ENCODE results near the gene PPM1L. TPM values are rescaled to one million over a fixed set of nuclear protein-coding genes. Genes with fewer than 3 reads are reported as not detected.

The PPM1L gene
- total RNA-seq, 4 donors from 2014 or later = 3.2 to 27.9 (median 16.4) TPM

DNA sequence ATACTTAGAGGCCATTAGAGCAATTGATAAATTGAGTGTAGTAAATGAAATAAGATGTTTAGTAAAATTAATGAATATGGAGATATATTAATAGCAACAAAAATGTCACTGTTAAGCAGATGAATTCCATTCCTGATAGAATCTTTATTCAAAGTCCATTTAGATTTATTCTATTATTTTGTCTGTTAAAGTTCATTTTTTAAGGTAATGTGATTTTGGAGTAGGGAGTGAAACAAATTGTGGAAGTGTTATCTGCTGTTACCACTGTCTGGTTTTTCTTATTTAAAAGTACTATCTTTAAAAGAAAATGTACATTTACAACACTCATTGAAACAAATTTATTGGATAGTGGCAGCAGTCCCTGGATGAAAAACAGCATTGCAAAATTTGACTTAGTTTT is 70.4 kb downstream of the PPM1L start:
- intact Hi-C loops (cut with DNase I; ENCODE audit: low total_unique reads) = no loop called here
- Histone ChIP-seq H3K27ac (no peak overlapping the region), H3K36me3 (no peaks in the 10 kb centered on the region), H3K27me3 (no peaks in the 10 kb centered on the region), H3K4me1 (no peaks in the 10 kb centered on the region), H3K9me3 (no peaks in the 10 kb centered on the region), H3K4me3 (no peak overlapping the region)
- TF ChIP-seq POLR2A (IDR thresholded peaks at IDR 0.05) = no peak
- TF ChIP-seq, protein P1, sequence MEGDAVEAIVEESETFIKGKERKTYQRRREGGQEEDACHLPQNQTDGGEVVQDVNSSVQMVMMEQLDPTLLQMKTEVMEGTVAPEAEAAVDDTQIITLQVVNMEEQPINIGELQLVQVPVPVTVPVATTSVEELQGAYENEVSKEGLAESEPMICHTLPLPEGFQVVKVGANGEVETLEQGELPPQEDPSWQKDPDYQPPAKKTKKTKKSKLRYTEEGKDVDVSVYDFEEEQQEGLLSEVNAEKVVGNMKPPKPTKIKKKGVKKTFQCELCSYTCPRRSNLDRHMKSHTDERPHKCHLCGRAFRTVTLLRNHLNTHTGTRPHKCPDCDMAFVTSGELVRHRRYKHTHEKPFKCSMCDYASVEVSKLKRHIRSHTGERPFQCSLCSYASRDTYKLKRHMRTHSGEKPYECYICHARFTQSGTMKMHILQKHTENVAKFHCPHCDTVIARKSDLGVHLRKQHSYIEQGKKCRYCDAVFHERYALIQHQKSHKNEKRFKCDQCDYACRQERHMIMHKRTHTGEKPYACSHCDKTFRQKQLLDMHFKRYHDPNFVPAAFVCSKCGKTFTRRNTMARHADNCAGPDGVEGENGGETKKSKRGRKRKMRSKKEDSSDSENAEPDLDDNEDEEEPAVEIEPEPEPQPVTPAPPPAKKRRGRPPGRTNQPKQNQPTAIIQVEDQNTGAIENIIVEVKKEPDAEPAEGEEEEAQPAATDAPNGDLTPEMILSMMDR (IDR thresholded peaks at IDR 0.05) = no peak
- DNase-seq = no peak

DNA sequence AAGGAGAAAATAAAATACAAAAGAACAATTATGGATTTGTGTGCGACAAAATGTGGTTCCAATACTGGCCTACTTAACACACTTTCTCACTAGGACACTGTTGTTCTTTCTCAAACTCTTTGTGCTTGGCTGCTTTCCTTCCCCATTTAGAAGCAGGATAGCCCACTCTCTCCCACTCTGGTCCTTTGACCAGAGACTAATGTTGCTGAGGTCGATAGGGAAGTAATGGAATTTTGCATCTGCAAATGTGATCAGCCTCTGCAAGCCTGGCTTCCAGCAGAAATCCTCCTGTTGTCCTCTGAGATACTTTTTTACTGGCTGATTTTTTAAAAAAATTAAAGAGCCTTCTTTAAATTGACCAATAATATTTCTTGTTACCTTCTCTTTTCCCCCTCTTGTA is 71.0 kb downstream of the PPM1L start:
- TF ChIP-seq, protein P1 (IDR thresholded peaks at IDR 0.05) = no peak
- no peak for TF ChIP-seq POLR2A (IDR thresholded peaks at IDR 0.05)
- Histone ChIP-seq H3K4me3 (no peak overlapping the region), H3K36me3 (no peaks in the 10 kb centered on the region), H3K27me3 (no peaks in the 10 kb centered on the region), H3K9me3 (no peaks in the 10 kb centered on the region), H3K27ac (no peak overlapping the region), H3K4me1 (no peaks in the 10 kb centered on the region)
- intact Hi-C loops (cut with DNase I; ENCODE audit: low total_unique reads) = no loop called here
- DNase-seq = no peak

DNA sequence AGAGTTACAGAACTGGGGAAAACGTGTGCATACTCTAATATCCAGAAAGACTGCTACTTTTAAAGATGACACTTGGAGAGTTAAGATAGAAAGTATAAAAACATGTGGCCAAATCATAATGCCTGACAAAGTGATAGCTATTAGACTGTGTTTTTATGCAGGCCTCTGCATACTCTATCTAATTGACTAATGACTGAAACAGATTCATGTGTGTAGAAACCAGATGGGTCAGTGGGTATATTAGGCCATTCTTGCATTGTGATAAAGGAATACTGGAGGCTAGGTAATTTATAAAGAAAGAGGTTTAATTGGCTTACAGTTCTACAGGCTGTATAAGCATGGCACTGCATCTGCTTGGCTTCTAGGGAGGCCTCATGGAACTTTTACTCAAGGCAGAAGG is 71.5 kb downstream of the PPM1L start:
- no peak for TF ChIP-seq POLR2A (IDR thresholded peaks at IDR 0.05)
- TF ChIP-seq, protein P1 (IDR thresholded peaks at IDR 0.05) = no peak
- intact Hi-C loops (cut with DNase I; ENCODE audit: low total_unique reads) = no loop called here
- Histone ChIP-seq H3K4me1 (no peaks in the 10 kb centered on the region), H3K36me3 (no peaks in the 10 kb centered on the region), H3K4me3 (no peak overlapping the region), H3K27me3 (no peaks in the 10 kb centered on the region), H3K27ac (no peak overlapping the region), H3K9me3 (no peaks in the 10 kb centered on the region)
- DNase-seq = no peak

DNA sequence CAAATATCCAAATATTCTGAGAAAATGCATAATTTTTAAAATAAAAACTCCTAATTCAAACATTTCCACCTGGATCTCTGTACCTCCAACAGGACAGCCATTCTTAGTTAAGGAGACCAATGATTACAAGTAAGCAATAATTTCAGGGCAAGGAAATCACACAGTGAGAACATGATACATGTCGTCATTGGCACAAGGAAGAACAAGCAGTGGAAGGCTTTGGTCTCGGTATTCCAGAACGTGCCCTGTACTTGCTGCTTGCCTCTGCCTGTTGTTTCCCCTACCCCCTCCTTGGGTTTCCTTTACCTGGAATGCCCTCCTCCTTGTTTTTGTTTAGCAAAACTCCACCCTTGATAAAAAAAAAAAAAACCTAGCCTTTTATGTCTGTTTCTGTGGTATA is 72.8 kb downstream of the PPM1L start:
- no peak for TF ChIP-seq POLR2A (IDR thresholded peaks at IDR 0.05)
- intact Hi-C loops (cut with DNase I; ENCODE audit: low total_unique reads) = no loop called here
- H3K27ac ChIP-seq = no peak overlapping the region

DNA sequence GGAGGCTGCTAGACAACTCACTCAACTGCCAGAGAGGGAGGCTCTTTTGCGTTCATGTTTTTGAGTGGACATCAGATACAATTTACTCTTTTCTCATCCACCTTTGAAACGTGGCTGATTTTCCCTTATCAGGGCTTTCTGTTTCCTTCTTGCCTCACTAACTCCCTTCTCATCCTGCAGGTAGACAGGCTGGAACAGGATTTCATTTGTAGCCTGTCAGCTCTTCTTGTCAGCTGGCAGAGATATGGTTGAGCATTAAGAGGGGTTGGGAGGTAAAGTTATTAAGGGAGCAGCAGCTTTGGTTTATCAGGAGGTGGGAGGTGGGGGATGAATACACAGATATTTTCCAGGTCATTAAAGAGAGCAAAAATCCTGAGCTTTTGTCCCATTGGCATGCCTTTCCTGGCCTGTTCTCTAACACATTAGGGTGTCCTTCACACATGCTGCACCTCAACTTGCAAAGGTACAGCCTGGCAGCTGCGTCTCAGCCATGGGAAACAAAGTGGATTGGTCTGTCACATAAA is 73.5 kb downstream of the PPM1L start:
- H3K4me1 ChIP-seq = no peaks in the 10 kb centered on the region
- intact Hi-C loops (cut with DNase I; ENCODE audit: low total_unique reads) = no loop called here
- H3K36me3 ChIP-seq = no peaks in the 10 kb centered on the region

More for the DNA sequence above, 72.8 kb downstream of the PPM1L start:
- DNase-seq = no peak
- Histone ChIP-seq H3K27me3 (no peaks in the 10 kb centered on the region), H3K36me3 (no peaks in the 10 kb centered on the region), H3K4me3 (no peak overlapping the region), H3K4me1 (no peaks in the 10 kb centered on the region), H3K9me3 (no peaks in the 10 kb centered on the region)

More for the DNA sequence above, 73.5 kb downstream of the PPM1L start:
- no peak overlapping the region for H3K27ac ChIP-seq
- no peak overlapping the region for H3K4me3 ChIP-seq
- no peak for DNase-seq
- H3K9me3 ChIP-seq = no peaks in the 10 kb centered on the region
- no peak for TF ChIP-seq POLR2A (IDR thresholded peaks at IDR 0.05)
- TF ChIP-seq, protein P1 (IDR thresholded peaks at IDR 0.05) = no peak
- no peaks in the 10 kb centered on the region for H3K27me3 ChIP-seq
